IPS-18c (cell line): ENCODE data around the gene MTFP1.
"Not testable (repeated sequence)": the region's sequence is repeated elsewhere in the genome, so short reads cannot be mapped to it uniquely, and the experiment has no call there.

Source experiments
- H3K4me3 ChIP-seq: 2 replicates; pipeline ENCODE4 v1.7.0; 2013; ENCODE audit warnings: low read depth, mild to moderate bottlenecking, low read length, moderate library complexity; ENCODE audit not compliant: insufficient read depth
- H3K9me3 ChIP-seq: one replicate; pipeline ENCODE4 v1.6.1; 2013; ENCODE audit warnings: mild to moderate bottlenecking, low read length, moderate library complexity; ENCODE audit not compliant: control insufficient read depth, insufficient read depth

Gene MTFP1

GRCh38 chr22:30434843-30435242, 9.3 kb downstream of the MTFP1 start:
- no peak overlapping the region for H3K4me3 ChIP-seq
- H3K9me3 ChIP-seq = peaks cover 5% of the 10 kb centered on the region

GRCh38 chr22:30435674-30436126, 10.1 kb downstream of the MTFP1 start:
- H3K4me3 ChIP-seq = no peak overlapping the region

DNA sequence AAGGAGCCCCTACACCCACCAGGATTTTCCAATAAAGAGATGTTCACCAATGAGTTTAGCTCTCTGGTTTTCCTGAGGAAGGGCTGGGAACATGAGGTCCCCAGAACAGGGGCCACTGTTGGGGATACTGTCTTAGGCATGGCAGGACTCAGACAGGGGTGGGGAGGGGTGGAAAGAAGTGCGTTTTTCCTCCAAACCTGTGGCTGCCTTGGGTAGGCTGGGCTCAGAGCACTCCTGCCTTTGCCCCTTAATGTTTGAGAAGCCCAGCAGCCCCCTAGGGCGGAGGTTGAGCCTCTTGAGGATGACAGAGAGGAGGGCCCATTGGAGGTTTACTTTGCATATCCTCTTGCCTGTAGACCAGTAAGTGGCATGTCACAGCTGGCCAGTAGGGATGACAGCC, 10.6 kb downstream of the MTFP1 start:
- Histone ChIP-seq H3K9me3 (peaks cover 5% of the 10 kb centered on the region), H3K4me3 (no peak overlapping the region; the same call in 1 of the 2 replicates)

More at GRCh38 chr22:30435674-30436126, 10.1 kb downstream of the MTFP1 start:
- H3K9me3 ChIP-seq = peaks cover 5% of the 10 kb centered on the region

- no peak overlapping the region for H3K4me3 ChIP-seq
- H3K9me3 ChIP-seq = peaks cover 5% of the 10 kb centered on the region
Observed at GRCh38 chr22:30438559-30438958, 13.0 kb downstream of the MTFP1 start.

DNA sequence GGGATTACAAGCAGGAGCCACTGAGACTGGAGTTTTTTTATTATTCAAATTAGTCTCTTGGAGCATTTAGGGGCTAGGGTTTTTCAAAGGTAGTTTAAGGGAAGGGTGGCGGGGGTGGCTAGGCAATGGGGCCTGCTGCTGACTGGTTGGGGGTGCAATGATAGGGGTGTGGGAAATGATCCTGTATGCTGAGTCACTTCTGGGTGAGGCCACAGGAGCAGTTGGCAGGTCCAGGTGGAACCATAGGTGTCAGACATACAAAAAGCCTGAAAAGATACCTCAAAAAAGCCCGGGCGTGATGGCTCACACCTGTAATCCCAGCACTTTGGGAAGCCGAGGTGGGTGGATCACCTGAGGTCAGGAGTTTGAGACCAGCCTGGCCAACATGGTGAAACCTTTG, 13.7 kb downstream of the MTFP1 start:
- H3K9me3 ChIP-seq = peaks cover 5% of the 10 kb centered on the region
- H3K4me3 ChIP-seq = no peak overlapping the region

DNA sequence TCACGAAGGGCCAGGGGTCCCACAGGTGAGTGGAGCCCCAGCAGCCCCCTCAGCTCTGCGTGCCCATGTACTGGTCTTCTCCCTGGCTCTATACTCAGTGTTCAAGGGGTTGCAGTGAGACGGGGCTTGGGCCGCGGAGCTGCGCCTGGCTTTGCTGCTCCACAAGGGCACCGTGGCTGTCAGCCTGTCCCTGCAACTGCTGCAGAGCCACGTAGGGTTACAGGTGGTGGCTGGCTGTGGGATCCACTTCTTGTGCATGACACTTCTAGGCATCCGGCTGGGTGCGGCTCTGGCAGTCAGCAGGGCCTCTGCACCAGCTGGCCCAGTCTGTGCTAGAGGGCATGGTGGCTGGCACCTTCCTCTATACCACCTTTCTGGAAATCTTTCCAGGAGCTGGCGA, 14.3 kb downstream of the MTFP1 start:
- Histone ChIP-seq H3K4me3 (no peak overlapping the region), H3K9me3 (peaks cover 5% of the 10 kb centered on the region)

- H3K9me3 ChIP-seq = no peaks in the 10 kb centered on the region
- H3K4me3 ChIP-seq = no peak overlapping the region
Observed at GRCh38 chr22:30441088-30441487, 15.5 kb downstream of the MTFP1 start.

- H3K4me3 ChIP-seq = no peak overlapping the region
- H3K9me3 ChIP-seq = no peaks in the 10 kb centered on the region
Observed at GRCh38 chr22:30444632-30445437, 19.3 kb downstream of the MTFP1 start.

DNA sequence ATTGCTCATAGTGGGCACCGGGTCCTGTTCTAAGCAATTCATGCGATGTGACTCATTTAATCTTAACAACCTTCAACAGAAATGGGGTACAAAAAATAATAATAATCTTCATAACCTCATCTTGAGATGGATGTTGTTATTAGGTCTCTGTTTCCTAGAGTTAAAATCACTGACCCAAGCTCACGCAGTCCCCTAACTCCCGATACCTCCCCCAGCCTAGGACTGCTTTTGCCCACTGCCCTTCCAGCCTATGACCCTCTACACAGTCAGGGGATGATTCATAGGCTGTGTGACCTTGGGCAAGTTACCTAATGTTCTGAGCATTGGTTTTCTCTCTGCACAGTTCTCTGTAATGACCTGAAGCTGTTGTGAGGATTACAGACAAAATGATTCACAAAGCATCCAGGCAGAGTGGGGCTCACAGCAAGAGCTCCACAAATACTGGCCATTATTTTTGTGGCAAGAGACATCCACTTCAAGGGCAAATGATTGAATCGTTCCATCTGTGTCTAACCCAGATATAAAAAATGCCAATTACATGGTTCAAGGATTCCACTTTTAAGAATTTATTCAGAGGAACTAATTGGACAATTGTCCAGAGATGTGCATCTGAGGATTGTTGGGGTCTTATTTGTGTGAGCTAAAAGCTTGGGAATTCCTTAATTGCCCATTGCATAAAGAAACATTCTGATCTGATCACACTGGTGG, 20.0 kb downstream of the MTFP1 start:
- Histone ChIP-seq H3K4me3 (no peak overlapping the region), H3K9me3 (no peaks in the 10 kb centered on the region)

DNA sequence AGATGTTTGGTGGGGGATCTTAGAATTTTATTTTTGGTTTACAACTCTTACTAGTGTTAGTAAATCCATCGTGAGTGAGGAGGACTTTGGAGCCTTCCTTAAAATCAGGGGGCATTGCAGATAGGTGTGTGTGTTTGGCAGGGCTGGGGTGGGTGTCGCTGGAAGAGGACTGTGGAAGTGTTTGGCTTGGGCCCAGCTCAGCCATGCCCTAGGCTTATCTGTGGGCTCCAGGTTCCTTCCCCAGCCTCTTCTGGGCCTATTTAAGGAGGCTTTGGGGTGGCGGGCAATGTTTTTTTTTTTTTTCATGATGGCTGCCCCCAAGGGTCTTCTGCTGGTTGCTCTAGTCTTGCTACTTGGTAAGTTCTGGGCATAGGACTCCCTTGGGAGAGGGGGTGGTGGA, 22.1 kb downstream of the MTFP1 start:
- Histone ChIP-seq H3K4me3 (no peak overlapping the region), H3K9me3 (no peaks in the 10 kb centered on the region)

- H3K4me3 ChIP-seq, H3K9me3 ChIP-seq: not testable (repeated sequence)
Observed at GRCh38 chr22:30451488-30451887, 25.9 kb downstream of the MTFP1 start.

DNA sequence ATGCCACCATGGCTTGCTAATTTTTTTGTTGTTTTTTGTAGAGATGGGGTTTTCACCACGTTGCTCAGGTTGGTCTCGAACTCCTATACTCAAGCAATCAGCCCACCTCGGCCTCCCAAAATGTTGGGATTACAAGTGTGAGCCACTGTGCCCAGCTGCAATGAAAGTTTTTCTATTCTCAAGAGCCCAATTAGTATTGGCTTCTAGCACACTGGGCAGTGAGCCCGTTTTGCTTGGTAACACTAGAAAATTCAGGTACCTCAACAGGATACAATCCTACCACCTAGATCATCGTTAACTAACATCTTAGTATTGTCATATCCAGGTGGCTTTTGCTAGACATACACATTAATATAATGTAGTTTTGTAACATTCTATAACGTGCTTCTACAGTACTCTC, 27.3 kb downstream of the MTFP1 start:
- no peaks in the 10 kb centered on the region for H3K9me3 ChIP-seq
- no peak overlapping the region for H3K4me3 ChIP-seq

- Histone ChIP-seq H3K4me3 (no peak overlapping the region), H3K9me3 (no peaks in the 10 kb centered on the region)
Observed at GRCh38 chr22:30453731-30454510, 28.4 kb downstream of the MTFP1 start.

GRCh38 chr22:30455075-30455840, 29.7 kb downstream of the MTFP1 start:
- H3K4me3 ChIP-seq = no peak overlapping the region
- H3K9me3 ChIP-seq = no peaks in the 10 kb centered on the region

DNA sequence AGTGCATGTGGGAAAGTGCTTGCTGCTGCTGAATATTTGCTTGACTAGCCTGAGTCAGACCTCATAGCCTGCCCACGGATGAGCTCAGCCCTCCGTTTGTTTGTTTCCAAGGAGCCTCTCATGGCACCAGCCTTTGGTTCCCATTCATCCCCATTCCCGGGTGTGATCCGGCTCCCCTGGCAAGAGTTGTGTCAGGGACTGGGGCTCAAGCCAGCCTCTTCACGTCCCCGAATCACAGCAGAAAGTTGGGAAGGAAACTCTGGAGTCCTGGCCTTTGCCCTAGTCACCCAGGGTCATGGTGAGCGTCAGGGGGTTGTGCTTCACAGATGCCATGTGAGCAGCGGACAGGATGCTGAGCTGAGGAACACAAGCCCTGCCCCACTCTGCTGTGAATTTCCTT, 32.4 kb downstream of the MTFP1 start:
- Histone ChIP-seq H3K4me3 (no peak overlapping the region), H3K9me3 (no peaks in the 10 kb centered on the region)

- Histone ChIP-seq H3K9me3 (no peaks in the 10 kb centered on the region), H3K4me3 (no peak overlapping the region)
Observed at GRCh38 chr22:30459181-30460052, 33.8 kb downstream of the MTFP1 start.
